Left colon (tissue), 2 donors: ENCODE results near the gene MORF4L1. TPM values are rescaled to one million over a fixed set of nuclear protein-coding genes. Genes with fewer than 3 reads are reported as not detected.
"Not testable (repeated sequence)": the region's sequence is repeated elsewhere in the genome, so short reads cannot be mapped to it uniquely, and the experiment has no call there.

ENCODE experiments used
- ATAC-seq: fragments of 200-7000 bp; cut with Tn5 transposase; one replicate; pipeline ENCODE4 v1.9.1; 2020; ENCODE audit warnings: mild to moderate bottlenecking, moderate library complexity
- DNase-seq, 2 donors: peaks; one replicate each; pipeline ENCODE4 v3.0.0-alpha.2; 2020
- intact Hi-C, 2 donors: fragments of 100-400 bp; cut with DNase I in 1 of 2; cut with micrococcal nuclease in 1 of 2; formaldehyde crosslinking; loops; one replicate each; pipeline versions ENCODE4 v1.11.2 to v1.14.0; 2022; cut with DNase I, micrococcal nuclease
- total RNA-seq, 2 donors: library from RNA; stranded (reverse); fragmentation: NEBNext Ultra II Directional; extraction: Animal tissue kit (Norgen Biotek cat#: 25700); gene quantifications; one replicate each; pipeline ENCODE4 v1.2.1, GENCODE V29; 2021
- donor health status: DM: no; HTN: no; CAD: no.
- donor health status: DM: yes; HTN: yes; CAD: no.

The MORF4L1 gene
- total RNA-seq, 2 donors from 2014 or later = 167 to 190 TPM

DNA sequence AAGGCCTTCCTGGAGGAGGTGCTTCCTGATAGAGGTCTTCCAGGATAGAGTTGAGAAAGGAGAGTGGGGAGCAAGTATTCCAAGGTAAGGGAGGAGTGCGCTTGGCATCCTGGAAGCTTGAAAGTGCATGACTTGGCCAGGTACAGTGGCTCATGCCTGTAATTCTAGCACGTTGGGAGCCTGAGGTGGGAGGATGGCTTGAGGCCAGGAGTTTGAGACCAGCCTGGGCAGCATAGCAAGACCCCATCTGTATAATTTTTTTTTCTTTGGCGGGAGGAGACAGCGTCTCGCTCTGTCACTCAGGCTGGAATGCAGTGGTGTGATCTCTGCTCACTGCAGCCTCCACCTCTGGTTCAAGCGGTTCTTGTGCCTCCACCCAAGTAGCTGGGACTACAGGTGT, 19.2 kb upstream of the MORF4L1 start:
- no peak for DNase-seq
- intact Hi-C loops = no loop called here
- ATAC-seq = no peak

GRCh38 chr15:78854833-78855372, 17.8 kb upstream of the MORF4L1 start:
- ATAC-seq = no peak
- no peak for DNase-seq
- intact Hi-C loops = no loop called here

DNA sequence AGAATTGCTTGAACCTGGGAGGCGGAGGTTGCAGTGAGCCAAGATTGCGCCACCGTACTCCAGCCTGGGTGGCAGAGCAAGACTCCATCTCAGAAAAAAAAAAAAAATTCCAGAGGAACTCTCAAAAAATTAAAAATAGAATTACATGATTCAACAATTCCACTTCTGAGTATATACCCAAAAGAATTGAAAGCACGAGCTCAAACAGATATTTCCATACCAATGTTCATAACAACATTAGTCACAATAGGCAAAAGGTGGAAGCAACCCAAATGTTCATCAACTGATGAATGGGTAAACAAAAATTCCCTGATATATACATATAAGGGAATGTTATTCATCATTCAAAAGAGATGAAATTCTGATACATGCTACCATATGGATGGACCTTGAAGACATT, 16.9 kb upstream of the MORF4L1 start:
- intact Hi-C loops = no loop called here
- no peak for DNase-seq
- ATAC-seq = no peak

- intact Hi-C loops = no loop called here
- ATAC-seq (peak; percentile 88), DNase-seq (peak; percentile 52 to 72)
Observed at GRCh38 chr15:78859971-78860719, 12.5 kb upstream of the MORF4L1 start.

DNA sequence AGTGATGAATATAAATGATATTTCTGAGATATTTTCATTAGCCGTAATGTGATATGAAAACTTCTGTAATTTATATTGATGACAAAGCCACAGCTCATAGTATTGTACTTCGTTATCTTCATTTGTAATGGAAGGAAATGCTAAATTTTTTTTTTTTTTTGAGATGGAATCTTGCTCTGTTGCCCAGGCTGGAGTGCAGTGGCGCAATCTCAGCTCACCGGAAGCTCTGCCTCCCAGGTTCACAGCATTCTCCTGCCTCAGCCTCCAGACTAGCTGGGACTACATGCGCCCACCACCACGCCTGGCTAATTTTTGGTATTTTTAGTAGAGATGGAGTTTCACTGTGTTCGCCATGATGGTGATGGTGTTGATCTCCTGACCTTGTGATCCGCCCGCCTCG, 7.1 kb upstream of the MORF4L1 start:
- intact Hi-C loops, DNase-seq, ATAC-seq: not testable (repeated sequence)

DNA sequence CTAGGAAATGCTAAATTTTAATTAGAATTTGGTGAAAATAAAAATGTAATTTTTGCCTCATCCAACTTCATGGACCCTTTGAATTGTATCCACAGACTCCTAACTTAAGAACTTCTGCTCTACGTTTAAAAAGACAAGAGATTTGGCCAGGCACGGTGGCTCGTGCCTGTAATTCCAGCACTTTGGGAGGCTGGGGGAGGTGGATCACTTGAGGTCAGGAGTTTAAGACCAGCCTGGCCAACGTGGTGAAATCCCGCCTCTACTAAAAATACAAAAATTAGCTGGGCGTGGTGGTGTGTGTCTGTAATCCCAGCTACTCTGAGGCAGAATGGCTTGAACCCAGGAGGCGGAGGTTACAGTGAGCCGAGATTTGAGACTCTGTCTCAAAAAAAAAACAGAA, 6.7 kb upstream of the MORF4L1 start:
- ATAC-seq, DNase-seq, intact Hi-C loops: not testable (repeated sequence)

GRCh38 chr15:78866803-78867202, 5.9 kb upstream of the MORF4L1 start:
- intact Hi-C loops = no loop called here
- ATAC-seq (peak; percentile 63), DNase-seq (no peak)

DNA sequence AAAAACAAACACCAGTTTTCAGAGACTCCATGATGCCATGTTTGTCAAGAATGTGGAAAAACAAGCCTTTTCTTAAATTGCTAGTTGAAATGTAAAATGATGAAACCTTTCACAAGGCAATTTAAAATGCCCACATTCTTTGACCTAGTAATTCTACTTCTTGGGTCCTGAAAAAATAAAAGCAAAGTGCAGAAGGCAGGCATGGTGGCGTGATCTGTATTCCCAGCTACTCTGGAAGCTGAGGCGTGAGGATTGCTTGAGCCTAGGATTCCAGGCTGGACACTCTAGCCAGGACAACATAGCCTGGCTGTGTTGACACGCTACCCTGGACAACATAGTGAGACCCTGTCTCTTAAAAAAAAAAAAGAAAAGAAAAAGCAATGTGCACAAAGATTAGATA, 4.3 kb upstream of the MORF4L1 start:
- DNase-seq (no peak), ATAC-seq (no peak)
- intact Hi-C loops = no loop called here

DNA sequence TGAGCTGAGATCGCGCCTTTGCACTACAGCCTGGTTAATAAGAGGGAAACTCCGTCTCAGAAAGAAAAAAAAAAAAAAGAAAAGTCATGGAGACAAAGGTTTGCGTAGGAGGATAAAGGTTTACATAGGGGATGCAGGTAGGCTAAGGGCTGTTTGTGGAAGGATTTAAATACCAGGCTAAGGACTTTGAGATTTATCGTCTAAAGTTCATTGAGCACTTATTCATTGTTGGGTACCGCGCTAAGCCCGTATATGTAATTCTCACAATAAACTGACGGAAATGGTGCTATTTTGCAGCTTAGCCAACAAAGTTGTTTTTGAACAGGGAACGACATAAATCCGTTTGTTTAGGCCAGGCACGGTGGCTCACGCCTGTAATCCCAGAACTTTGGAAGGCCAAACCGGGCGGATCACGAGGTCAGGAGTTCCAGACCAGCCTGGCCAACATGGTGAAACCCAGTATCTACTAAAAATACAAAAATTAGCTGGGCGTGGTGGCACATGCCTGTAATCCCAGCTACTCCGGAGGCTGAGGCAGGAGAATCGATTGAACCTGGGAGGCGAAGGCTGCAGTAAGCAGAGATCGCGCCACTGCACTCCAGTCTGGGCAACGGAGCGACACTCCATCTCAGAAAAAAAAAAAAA, 1.1 kb upstream of the MORF4L1 start:
- DNase-seq, intact Hi-C loops, ATAC-seq: not testable (repeated sequence)

DNA sequence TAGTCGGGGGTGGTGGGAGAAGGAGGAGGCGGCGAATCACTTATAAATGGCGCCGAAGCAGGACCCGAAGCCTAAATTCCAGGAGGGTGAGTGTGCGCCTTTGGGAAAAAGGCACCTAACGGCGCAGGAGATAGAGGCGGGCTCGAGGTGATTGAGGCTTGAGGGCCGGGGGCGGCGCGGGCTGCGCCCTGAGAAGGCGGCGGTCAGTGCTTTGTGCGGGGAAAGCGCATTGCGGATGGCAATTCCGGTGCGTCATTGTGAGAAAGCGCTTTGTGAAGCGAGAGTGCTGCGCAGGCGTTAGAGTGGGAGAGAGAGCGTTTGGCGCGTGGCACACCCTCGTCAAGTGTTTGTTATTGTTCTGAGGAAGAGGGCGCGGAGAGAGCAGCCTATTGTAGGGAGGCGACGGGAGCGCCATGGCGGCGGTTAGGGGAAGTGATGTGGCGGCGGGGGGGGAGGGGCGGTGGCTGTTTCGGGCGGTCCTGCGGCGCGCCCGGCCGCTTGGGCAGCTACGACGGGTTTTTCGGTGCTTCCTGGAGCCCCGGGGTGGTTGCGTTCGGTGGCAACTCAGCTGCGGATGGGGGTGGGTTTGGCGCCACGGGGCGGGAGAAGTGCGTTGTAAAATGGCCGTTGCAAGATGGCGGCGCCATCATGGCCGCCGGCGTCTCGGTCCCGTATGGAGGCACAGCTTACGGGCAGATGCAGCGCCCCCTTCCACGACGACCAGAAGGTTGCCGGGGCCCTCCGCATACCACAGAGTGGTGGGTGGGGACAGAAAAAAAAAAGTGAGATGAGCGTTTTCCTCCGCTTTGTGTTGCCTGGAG, 492 bp downstream of the MORF4L1 start:
- ATAC-seq (peak; percentile 69), DNase-seq (peak; percentile 78 to 89)
- intact Hi-C loops = no loop called here

DNA sequence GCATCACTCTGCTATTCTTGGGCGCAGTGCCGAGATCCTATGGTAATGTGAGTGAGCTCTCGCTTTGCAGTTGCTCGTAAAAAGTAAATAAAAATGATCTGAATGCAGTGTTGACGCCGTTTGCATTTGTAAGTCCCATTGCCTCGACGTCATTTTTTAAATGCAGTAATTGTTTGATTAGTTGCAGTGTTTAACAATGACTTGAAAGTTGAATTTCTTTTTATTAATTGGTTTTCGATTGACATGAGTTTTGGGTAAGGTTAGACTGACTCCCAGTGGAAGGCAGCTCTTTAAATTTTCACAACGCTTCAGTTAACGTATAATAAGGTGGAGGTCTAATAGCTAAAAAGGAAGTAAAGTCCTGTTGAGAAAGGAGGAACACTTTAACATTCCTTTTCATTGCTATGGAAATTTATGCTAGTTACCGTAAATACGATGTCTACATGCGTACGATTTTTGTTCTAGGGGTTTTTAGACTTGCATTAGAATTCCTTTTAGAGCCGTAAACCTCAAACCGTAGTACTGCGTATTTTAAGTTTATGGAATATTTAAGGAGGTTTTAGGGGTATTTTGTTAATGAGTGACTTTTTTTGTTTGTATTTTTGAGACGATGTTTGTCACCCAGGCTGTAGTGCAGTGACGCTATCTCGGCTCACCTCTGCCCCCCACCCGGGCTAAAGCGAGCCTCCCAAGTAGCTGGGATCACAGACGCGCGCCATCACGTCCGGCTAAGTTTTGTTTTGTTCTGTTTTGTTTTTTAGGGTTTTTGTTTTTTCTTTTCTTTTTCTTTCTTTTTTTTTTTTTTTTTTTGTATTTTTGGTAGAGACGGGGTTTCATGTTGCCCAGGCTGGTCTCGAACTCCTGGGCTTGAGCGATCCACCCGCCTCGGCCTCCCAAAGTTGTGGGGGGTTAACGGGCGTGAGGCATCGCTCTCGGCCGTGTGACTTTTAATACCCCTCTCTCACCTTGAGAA, 1.4 kb downstream of the MORF4L1 start:
- ATAC-seq = peak; percentile 3
- intact Hi-C loops = no loop called here
- peak; percentile 35 to 50 for DNase-seq

GRCh38 chr15:78875107-78875914, 2.6 kb downstream of the MORF4L1 start:
- intact Hi-C loops = no loop called here
- no peak for DNase-seq
- no peak for ATAC-seq

DNA sequence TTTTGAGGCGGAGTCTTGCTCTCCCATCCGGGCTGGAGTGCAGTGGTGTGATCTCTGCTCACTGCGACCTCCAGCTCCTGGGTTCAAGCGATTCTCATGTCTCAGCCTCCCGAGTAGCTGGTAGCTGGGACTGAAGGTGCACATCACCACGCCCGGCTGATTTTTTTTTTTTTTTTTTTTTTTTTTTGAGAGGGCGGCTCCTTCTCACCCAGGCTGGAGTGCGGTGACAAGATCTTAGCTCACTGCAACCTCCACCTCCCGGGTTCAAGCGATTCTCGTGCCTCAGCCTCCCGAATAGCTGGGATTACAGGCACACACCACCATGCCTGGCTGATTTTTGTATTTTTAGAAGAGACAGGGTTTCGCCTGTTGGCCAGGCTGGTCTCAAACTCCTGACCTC, 4.3 kb downstream of the MORF4L1 start:
- intact Hi-C loops, DNase-seq, ATAC-seq: not testable (repeated sequence)

GRCh38 chr15:78878356-78878755, 5.7 kb downstream of the MORF4L1 start:
- intact Hi-C loops = no loop called here
- ATAC-seq (no peak), DNase-seq (no peak)

GRCh38 chr15:78879517-78880241, 7.0 kb downstream of the MORF4L1 start:
- ATAC-seq (no peak), DNase-seq (no peak)
- intact Hi-C loops = no loop called here

DNA sequence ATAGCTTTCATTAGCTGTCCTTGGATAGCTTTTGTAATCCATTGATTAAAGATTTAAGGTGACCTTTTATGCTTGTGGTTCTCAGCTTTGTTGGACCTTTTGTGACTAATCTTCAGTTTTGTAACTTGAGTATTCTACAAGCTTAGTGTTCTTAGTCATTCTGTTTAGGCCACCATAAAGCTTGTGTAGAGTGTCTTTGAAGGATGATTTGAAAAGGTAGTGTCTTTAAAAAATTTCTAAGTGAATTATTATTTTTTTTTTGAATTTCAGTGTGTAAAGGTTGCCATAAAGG, 7.5 kb downstream of the MORF4L1 start:
- no peak for ATAC-seq
- DNase-seq = no peak
- intact Hi-C loops = no loop called here

GRCh38 chr15:78880813-78881212, 8.1 kb downstream of the MORF4L1 start:
- ATAC-seq (no peak), DNase-seq (no peak)
- intact Hi-C loops = no loop called here
